Muscle of leg (tissue), 11 donors: ENCODE data around the gene C3. TPM values are rescaled to one million over a fixed set of nuclear protein-coding genes. Genes with fewer than 3 reads are reported as not detected.

Experiments used
- DNase-seq: peaks from one replicate; pipeline ENCODE4 v3.0.0; 2013
- H3K27ac ChIP-seq: one replicate; pipeline ENCODE4 v1.5.1; 2013; ENCODE audit warnings: mild to moderate bottlenecking, low read length, control low read depth
- H3K27me3 ChIP-seq: one replicate; pipeline ENCODE4 v1.6.1; 2013; ENCODE audit warnings: low read length; ENCODE audit not compliant: control insufficient read depth, insufficient read depth
- H3K36me3 ChIP-seq: one replicate; pipeline ENCODE4 v1.6.1; 2013; ENCODE audit warnings: low read length; ENCODE audit not compliant: control insufficient read depth, insufficient read depth
- H3K4me1 ChIP-seq: one replicate; pipeline ENCODE4 v1.6.1; 2013; ENCODE audit warnings: low read length; ENCODE audit not compliant: control insufficient read depth, insufficient read depth
- H3K4me3 ChIP-seq: one replicate; pipeline ENCODE4 v1.5.1; 2013; ENCODE audit warnings: low read length, control low read depth
- H3K9me3 ChIP-seq: replicated peaks from 2 replicates; pipeline ENCODE4 v1.6.1; 2013; ENCODE audit warnings: low read depth, low read length; ENCODE audit not compliant: control insufficient read depth
- WGBS: methylation state at CpG from one replicate; pipeline ENCODE4 v1.1.5; 2013; ENCODE audit warnings: missing lambda C conversion rate; ENCODE audit not compliant: insufficient coverage; 5-methylcytosine and 5-hydroxymethylcytosine counted together
- polyA plus RNA-seq, 8 donors: library from polyadenylated mRNA; unstranded; fragments of 120-200 nt; gene quantifications; one replicate each; pipeline versions ENCODE4 v1.2.1 to v1.2.3, GENCODE V29; 2013; ENCODE audit warnings: inconsistent platforms in 1 of 8, low replicate concordance in 1 of 8; ENCODE audit not compliant: insufficient read length in 8 of 8, insufficient read depth in 1 of 8
- total RNA-seq: library from RNA; stranded (reverse); fragments of 120-200 nt; gene quantifications from one replicate; pipeline ENCODE4 v1.2.4, GENCODE V29; 2013

The C3 gene
- total and polyA plus RNA-seq, 9 donors: 1.2 to 11.1 (median 3.3) TPM

GRCh38 chr19:6707658-6708018, 12.8 kb downstream of the C3 start:
- H3K27me3 ChIP-seq: peaks cover 30% of the 10 kb centered on the region
- H3K4me3 ChIP-seq: no peak overlapping the region
- no peaks in the 10 kb centered on the region for H3K9me3 ChIP-seq
- H3K36me3 ChIP-seq: no peaks in the 10 kb centered on the region
- no peak overlapping the region for H3K27ac ChIP-seq
- H3K4me1 ChIP-seq: no peaks in the 10 kb centered on the region
- 74% methylated on average over 16 of the region's 16 CpGs for WGBS
- DNase-seq: no peak

DNA sequence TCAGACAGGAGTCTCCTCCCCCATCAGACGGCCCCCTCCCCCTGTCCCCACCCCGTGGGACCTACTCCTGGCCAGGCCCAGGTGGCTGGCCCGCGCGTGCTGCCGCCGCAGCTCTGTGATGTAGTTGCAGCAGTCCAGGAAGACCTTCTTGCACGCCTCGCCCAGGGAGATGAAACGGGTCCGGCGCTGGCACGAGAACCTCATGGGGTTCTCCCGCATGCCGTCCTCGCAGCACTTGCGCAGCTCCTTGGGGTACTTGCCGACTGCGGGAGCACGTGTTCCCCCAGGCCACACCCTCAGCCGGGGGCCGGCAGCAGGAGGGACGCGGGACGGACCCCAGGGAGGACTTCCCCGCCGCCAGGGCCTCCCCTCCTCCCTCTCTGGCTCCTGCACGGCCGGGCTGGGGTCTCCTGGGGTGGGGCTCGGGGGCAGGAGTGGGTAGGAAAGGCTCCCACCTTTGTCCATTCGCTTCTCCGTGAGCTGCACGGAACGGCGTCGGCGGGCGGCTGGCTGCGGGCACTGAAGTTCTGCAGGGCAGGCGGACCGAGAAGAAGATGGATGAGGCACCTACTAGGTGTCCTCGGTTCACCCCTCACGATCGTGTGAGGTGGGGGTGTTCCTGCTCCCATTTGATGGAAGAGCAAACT, 13.3 kb downstream of the C3 start:
- DNase-seq: no peak
- Histone ChIP-seq H3K4me3 (no peak overlapping the region), H3K36me3 (no peaks in the 10 kb centered on the region), H3K27me3 (peaks cover 30% of the 10 kb centered on the region), H3K4me1 (no peaks in the 10 kb centered on the region), H3K9me3 (no peaks in the 10 kb centered on the region), H3K27ac (no peak overlapping the region)
- 86% methylated on average over 38 of the region's 44 CpGs for WGBS

DNA sequence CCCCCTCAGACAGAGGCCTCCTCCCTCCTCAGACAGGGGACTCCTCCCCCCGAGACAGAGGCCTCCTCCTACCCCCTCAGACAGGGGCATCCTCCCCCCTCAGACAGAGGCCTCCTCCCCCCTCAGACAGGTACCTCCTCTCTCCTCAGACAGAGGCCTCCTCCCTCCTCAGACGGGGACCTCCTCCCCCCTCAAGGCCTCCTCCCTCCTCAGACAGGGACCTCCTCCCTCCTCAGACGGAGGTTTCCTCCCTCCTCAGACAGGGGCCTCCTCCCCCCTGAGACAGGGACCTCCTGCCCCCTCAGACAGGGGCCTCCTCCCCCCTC, 13.9 kb downstream of the C3 start:
- Histone ChIP-seq H3K27ac (no peak overlapping the region), H3K4me3 (no peak overlapping the region), H3K4me1 (no peaks in the 10 kb centered on the region), H3K27me3 (peaks cover 25% of the 10 kb centered on the region), H3K9me3 (no peaks in the 10 kb centered on the region), H3K36me3 (no peaks in the 10 kb centered on the region)
- WGBS: 17% methylated on average over 2 of the region's 3 CpGs
- DNase-seq: no peak

- Histone ChIP-seq H3K27ac (no peak overlapping the region), H3K36me3 (no peaks in the 10 kb centered on the region), H3K27me3 (peaks cover 20% of the 10 kb centered on the region), H3K9me3 (no peaks in the 10 kb centered on the region), H3K4me1 (no peaks in the 10 kb centered on the region), H3K4me3 (no peak overlapping the region)
- 77% methylated on average over 6 of the region's 11 CpGs for WGBS
- DNase-seq: no peak
These were observed 14.4 kb downstream of the C3 start for GRCh38 chr19:6705931-6706632.

- H3K4me3 ChIP-seq: no peak overlapping the region
- no peak overlapping the region for H3K27ac ChIP-seq
- DNase-seq: no peak
- no peaks in the 10 kb centered on the region for H3K36me3 ChIP-seq
- peaks cover 2% of the 10 kb centered on the region for H3K27me3 ChIP-seq
- H3K9me3 ChIP-seq: no peaks in the 10 kb centered on the region
- 86% methylated on average over 7 of the region's 8 CpGs for WGBS
- H3K4me1 ChIP-seq: no peaks in the 10 kb centered on the region
These were observed 19.7 kb downstream of the C3 start for GRCh38 chr19:6700586-6701316.

DNA sequence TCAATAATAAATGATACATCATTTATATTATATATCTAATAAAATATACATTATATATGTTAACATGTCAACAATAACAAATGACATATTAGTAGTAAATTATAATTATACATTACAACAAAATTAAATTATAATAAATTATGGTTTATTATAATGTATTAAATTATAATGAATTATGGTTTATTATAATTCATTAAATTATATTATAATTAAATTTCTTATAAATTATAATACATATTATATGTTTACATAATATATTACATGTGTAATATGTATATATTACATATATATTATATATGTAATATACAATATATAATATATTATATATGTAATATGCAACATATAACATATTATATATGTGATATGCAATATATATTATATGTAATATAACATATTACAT, 20.5 kb downstream of the C3 start:
- Histone ChIP-seq H3K4me3 (no peak overlapping the region), H3K27ac (no peak overlapping the region), H3K4me1 (no peaks in the 10 kb centered on the region), H3K9me3 (no peaks in the 10 kb centered on the region), H3K36me3 (no peaks in the 10 kb centered on the region), H3K27me3 (peaks cover 2% of the 10 kb centered on the region)
- no peak for DNase-seq

DNA sequence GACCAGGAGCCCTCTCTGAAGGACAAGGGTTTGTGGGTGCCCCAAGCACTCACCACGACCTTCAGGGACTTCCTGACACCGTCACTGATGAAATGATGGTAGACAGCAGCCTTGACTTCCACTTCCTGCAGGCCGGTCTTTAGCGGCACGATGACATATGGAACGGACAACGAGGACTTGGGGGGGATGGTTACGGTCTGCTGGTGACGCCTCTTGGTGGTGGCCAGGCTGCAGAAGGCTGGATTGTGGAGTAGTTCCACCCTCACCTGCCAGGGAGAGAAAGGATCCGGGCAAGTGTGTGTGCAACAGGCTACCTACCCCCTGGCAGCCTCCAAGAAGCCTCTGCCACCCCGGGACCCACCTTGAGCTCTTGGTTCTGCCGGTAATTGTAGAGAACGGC, 23.2 kb downstream of the C3 start:
- 75% methylated on average over 8 of the region's 13 CpGs for WGBS
- no peak overlapping the region for H3K27ac ChIP-seq
- no peaks in the 10 kb centered on the region for H3K4me1 ChIP-seq
- no peaks in the 10 kb centered on the region for H3K36me3 ChIP-seq
- no peak for DNase-seq
- H3K4me3 ChIP-seq: no peak overlapping the region
- no peaks in the 10 kb centered on the region for H3K9me3 ChIP-seq
- peaks cover 6% of the 10 kb centered on the region for H3K27me3 ChIP-seq

GRCh38 chr19:6696239-6696820, 24.1 kb downstream of the C3 start:
- Histone ChIP-seq H3K27me3 (peaks cover 6% of the 10 kb centered on the region), H3K4me3 (no peak overlapping the region), H3K4me1 (no peaks in the 10 kb centered on the region), H3K36me3 (no peaks in the 10 kb centered on the region), H3K27ac (no peak overlapping the region), H3K9me3 (no peaks in the 10 kb centered on the region)
- 81% methylated on average over 12 of the region's 18 CpGs for WGBS
- no peak for DNase-seq

- WGBS: 90% methylated on average over 18 of the region's 25 CpGs
- DNase-seq: no peak
- Histone ChIP-seq H3K4me3 (no peak overlapping the region), H3K27ac (no peak overlapping the region), H3K4me1 (no peaks in the 10 kb centered on the region), H3K36me3 (no peaks in the 10 kb centered on the region), H3K27me3 (peaks cover 6% of the 10 kb centered on the region), H3K9me3 (no peaks in the 10 kb centered on the region)
These were observed 26.2 kb downstream of the C3 start for GRCh38 chr19:6694147-6694815.

GRCh38 chr19:6693681-6694080, 26.8 kb downstream of the C3 start:
- DNase-seq: no peak
- H3K27ac ChIP-seq: no peak overlapping the region
- peaks cover 6% of the 10 kb centered on the region for H3K27me3 ChIP-seq
- H3K4me1 ChIP-seq: no peaks in the 10 kb centered on the region
- H3K4me3 ChIP-seq: no peak overlapping the region
- WGBS: 66% methylated on average over 4 of the region's 7 CpGs
- H3K36me3 ChIP-seq: no peaks in the 10 kb centered on the region
- H3K9me3 ChIP-seq: no peaks in the 10 kb centered on the region
